ENCODE measurements around the gene AGFG1. TPM values are rescaled to one million over a fixed set of nuclear protein-coding genes. Genes with fewer than 3 reads are reported as not detected.

The AGFG1 gene
- total RNA-seq, 4 donors from 2014 or later: 85.7 to 265 (median 186) TPM

- TF ChIP-seq CTCF (IDR thresholded peaks at IDR 0.05): no peak
- ATAC-seq (ENCODE audit: low FRiP score): no peak
- DNase-seq (ENCODE audit: low spot score): no peak
Observed at GRCh38 chr2:227439214-227439613, 32.7 kb upstream of the AGFG1 start.

GRCh38 chr2:227442639-227443038 is 29.3 kb upstream of the AGFG1 start:
- TF ChIP-seq CTCF (IDR thresholded peaks at IDR 0.05): no peak
- DNase-seq (ENCODE audit: low spot score): no peak

GRCh38 chr2:227443889-227444568 is 27.9 kb upstream of the AGFG1 start:
- ATAC-seq (ENCODE audit: low FRiP score): no peak
- no peak for DNase-seq (ENCODE audit: low spot score)
- TF ChIP-seq CTCF (IDR thresholded peaks at IDR 0.05): no peak

More at GRCh38 chr2:227442639-227443038, 29.3 kb upstream of the AGFG1 start:
- ATAC-seq (ENCODE audit: low FRiP score): no peak

GRCh38 chr2:227447606-227448005 is 24.4 kb upstream of the AGFG1 start:
- TF ChIP-seq CTCF (IDR thresholded peaks at IDR 0.05): no peak
- ATAC-seq (ENCODE audit: low FRiP score) (no peak), DNase-seq (ENCODE audit: low spot score) (no peak)

- DNase-seq (ENCODE audit: low spot score): no peak
- no peak for ATAC-seq (ENCODE audit: low FRiP score)
- no peak for TF ChIP-seq CTCF (IDR thresholded peaks at IDR 0.05)
Observed at GRCh38 chr2:227450311-227450841, 21.6 kb upstream of the AGFG1 start.

GRCh38 chr2:227450926-227451654 is 20.9 kb upstream of the AGFG1 start:
- no peak for TF ChIP-seq CTCF (IDR thresholded peaks at IDR 0.05)
- ATAC-seq (ENCODE audit: low FRiP score) (peak; percentile 86), DNase-seq (ENCODE audit: low spot score) (no peak)

Data from omental fat pad (tissue), 4 donors.